HG03280 (cell line): ENCODE data around the gene B3GNT3.
A peak's percentile ranks its signal among the peaks of the same experiment; 100 is the strongest.

Source experiments
- ATAC-seq: cut with Tn5 transposase; IDR thresholded peaks from one replicate; pipeline ENCODE4 v1.9.1; 2021; ENCODE audit warnings: mild to moderate bottlenecking, moderate library complexity; ENCODE audit not compliant: unreplicated experiment

B3GNT3 gene

DNA sequence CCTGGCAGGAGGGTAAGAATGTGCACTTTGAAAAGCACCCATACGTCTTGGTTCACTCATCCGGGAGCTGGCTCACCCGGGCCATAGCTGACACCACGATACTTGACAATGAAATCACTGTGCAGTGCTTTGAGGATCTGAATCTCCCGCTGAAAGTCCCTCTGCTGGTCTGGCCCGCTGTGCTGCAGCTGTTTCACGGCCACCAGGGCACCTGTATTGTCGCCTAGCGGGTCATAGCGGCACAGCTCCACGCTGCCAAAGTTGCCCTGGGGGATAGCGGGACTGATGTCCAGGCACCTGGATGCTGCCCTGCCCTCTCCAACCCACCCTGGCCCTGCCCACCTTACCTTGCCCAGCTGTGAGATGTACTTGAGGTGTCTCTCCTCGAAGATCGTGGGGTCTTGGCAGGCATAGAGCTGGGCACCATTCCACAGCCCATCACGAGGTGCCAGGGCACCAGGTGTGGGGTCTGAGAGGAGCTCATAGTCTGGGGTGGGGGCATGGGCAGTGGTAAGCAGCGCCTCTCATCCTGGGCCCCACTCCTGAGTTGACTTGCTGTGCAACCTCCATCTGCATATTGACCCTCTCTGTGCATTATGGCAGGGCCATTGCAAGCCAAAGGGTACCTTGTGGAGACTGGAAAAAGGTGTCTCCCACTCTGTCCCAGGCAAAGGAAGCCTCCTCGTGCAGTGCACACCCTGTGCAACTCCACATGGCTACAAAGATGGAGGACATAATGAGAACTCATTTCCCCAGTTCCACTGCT is 37.7 kb downstream of the B3GNT3 start:
- no peak for ATAC-seq

DNA sequence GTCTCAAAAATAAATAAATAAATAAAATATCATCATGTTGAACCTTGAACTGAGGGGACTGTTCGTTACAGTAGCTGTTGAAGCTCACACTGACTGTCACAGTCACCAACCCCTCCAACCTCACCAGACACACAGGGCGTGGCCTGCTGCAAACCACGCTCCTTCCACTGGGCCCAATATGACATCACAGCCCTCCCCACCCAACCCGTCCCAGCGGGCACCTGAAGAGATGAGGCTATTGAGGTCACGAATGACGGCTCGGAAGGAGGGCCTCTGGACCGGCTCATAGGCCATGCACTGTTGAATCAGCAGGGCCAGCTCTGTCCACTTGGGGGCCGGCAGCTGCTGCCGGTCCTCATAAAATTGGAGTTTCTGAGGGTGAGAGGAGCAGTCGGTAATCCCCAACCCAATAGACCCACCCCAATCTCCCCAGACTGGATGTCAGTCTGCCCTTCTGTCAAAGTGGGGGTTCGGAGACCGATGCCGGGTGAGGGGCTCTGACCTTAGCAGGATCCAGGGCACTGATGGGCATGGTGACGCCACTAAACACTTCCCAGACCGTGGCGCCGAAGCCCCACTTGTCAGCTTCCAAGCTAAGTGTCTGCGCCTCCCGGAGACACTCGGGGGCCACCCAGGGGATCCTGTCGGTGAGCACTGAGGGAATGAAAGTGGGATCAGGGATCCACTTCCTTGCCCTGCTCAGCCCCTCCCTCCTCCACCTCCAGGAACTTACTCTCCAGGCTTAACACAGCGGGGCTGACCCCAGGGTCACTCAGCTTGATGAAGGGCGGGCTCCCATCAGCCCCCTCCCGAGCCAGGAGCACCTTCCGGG is 39.6 kb downstream of the B3GNT3 start:
- ATAC-seq, result no peak

DNA sequence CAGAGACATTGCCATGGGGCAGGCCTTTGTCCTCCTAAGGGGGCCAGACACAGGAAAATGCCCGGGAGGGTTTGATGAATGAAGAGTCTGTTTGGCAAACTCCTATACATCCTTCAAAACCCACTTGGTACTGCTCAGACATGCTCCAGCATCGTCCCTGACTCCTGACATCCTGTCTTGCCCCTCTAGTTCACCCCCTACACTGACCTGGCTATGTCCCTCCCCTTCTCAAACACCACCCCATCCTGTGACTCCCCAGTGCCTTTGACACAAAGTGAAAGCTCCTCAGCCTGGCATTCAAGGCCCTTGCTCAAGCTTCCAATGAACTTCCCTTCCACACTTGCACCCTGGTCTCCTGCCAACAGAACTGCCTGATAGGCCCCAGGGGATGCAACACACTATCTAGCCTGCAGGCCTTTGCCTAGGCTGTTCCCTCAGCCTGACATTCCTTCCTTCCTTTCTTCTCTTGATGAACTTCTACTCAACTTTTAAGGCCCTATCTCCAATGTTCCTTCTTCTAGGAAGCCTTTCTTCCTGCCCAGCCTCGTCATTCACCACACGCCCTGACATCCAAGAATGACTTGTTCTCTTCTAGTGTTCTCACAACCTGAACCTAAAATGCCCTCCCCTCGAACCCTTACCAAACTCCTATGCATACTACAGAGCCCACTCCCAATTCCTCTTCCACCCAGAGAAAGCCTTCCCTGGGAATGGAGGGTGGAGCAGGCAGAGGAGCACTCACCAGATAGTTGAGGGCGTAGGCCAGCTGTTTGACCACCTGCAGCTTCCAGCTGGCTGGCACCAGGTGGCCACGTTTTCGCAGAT is 40.5 kb downstream of the B3GNT3 start:
- ATAC-seq, result no peak

GRCh38 chr19:17836530-17836929 is 41.6 kb downstream of the B3GNT3 start:
- ATAC-seq, result no peak

DNA sequence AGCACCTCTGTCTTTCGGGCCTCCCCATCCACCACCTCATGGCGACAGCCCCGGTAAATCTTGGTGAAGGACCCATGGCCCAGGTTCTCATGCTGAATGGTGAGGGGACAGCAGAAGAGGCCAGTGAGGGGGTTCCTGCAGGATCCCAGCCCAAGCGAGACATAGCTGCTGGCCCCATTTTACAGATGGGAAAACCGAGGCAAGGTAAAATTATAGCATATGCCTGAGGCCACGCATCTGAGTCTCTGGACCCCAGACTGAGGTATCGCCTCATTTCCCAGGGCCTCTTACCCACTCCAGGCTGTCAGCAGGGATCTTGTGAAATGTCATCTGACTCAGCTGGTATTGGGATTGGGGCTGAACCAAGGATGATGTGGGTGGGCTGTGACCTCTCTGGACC is 43.0 kb downstream of the B3GNT3 start:
- no peak for ATAC-seq

GRCh38 chr19:17840019-17840418 is 45.1 kb downstream of the B3GNT3 start:
- ATAC-seq, result no peak

- no peak for ATAC-seq
Observed at GRCh38 chr19:17841371-17841809, 46.5 kb downstream of the B3GNT3 start.

DNA sequence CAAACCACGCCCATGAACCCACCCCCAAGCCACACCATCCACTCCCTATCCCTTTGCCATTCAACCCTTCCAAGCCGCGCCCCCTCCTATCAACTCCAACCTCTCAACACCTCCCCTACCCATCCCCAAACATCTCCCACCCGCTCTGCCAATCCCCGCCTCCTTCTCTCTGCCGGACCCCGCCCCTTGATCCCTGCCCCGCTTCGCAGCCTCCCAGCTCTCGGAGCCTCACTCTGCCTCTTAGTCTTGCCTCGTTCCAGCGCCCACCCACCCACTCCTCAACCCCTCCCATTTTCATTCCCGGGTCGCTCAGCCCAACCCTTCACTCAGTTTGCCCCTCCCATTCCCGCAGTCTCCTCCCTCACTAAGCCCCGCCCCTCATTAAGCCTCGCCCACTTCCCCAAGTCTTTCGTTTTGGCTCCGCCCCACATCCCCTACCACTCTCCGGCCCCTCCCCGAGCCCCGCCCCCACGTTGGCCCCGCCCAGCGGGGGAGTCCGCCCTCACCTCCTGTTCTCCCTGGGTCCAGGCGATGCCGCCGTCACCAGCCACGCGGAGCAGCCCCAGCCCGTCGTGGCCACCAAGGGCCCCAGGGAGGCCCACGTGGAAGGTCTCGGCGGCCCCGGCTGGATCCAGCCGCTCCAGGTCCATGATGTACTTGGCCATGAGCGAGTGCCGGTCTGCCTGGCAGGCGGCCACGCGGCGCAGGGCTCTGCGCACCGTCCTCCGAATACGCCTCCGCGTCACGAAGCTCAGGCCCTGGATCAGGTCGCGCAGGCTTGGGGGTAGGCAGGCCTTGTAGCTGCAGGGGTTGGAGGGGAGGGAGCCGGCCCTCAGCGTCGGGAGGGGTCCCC is 47.1 kb downstream of the B3GNT3 start:
- ATAC-seq, result no peak

DNA sequence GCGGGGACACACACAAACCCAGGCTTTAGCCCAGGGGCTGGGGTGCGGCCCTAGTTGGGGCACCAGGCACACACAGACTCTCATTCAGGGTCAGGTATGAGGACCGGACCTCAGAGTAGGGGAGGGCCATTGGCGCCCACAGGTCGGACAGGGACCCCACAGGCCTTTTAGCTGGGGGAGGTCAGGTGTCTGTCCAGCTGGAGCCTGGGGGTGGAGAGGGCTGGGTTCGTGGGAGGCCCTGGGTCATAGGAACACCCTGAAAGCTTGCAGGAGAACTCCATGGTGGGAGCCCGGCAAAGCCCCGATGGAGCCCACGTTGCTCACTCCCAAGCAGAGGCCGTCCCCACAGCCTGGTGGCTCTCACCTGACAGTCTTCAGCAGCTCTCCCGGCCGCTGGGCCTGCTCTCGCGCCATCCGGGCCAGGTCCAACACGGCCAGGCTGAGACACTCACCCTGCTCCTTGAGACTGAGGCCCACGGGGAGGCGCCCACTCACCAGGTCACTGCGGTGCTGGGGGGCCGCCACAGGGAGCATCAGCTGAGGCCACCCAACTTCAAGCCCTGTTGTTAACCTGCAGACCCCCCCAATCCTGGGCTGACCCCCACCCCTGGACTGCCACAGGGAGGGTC is 47.8 kb downstream of the B3GNT3 start:
- ATAC-seq, result no peak

DNA sequence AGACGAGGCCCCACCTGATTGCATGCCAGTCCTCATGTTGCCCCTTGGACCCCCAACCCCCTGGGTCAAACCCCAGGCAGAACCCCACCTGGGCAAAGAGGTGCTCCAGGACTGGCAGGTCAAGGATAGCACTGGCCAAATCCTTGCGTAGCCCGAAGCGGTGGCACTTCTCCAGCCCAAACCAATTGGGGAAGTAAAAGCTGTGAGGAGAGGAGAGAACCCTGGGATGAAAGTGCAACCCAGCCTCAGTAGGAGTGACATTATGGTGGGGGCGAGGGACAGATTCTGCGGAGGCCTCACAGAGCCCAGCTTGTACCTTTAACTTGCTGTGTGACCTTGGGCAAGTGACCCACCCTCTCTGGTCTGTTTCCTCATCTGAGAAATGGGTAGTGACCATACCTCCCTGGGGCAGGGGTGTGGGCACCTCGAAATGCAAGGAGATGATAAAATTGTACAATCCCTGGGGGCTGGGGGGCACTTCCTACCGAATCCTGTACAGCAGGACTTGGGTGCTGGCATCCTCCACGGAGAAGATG is 48.4 kb downstream of the B3GNT3 start:
- ATAC-seq, result no peak

DNA sequence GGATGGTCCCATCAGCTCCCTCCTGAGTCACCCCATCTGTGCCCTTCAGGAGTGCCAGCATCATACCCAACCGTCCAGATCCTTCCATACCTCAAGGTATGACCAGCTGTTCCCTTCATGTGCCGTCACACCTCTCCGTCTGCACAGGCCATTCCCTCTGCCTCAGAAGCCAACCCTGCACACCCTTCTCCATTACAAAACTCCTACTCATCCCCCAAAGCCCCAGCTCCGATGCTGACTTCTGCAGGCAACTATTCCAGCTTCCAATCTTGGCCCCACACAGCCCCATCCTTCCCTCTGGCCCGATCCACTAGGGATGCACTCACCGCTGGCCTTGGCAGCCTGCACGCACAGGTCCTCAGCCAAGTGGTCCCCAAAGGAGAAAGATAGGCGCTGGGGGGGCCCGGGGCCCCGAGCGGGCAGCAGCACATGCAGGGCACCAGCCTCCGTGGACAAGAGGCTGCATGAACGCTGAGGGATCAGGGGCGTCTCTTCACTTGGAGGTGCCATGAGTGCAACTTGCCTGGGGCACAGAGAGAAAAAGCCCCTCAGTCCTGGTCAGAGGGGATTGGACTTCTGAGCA is 49.1 kb downstream of the B3GNT3 start:
- ATAC-seq, result no peak

DNA sequence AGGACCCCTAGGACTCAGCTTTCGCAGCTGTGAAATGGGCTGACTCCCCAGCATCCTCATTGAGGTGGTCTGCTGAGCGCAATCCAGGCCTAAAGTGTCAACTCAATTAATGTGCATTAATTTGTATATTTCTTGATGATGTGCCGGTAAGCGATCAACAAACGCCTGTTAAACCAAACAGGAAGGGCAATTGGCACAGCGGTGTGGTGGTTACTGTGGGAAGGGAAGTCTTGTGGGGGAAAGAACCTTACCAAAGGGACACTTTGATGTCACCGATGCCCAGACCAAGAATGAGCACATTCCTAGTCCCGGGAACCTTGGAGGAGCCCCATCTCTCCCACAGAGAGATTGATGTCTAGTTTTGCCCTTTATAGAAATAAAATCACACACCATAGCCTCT is 51.2 kb downstream of the B3GNT3 start:
- no peak for ATAC-seq

GRCh38 chr19:17847538-17848366 is 52.8 kb downstream of the B3GNT3 start, which contains the start of gene JAK3:
JAK3 (minus strand) TSS chr19:17847982; CDS start chr19:17844417, 3,565 bp downstream.
- peak; percentile 61 for ATAC-seq

GRCh38 chr19:17848595-17849292 is 53.8 kb downstream of the B3GNT3 start:
- no peak for ATAC-seq

DNA sequence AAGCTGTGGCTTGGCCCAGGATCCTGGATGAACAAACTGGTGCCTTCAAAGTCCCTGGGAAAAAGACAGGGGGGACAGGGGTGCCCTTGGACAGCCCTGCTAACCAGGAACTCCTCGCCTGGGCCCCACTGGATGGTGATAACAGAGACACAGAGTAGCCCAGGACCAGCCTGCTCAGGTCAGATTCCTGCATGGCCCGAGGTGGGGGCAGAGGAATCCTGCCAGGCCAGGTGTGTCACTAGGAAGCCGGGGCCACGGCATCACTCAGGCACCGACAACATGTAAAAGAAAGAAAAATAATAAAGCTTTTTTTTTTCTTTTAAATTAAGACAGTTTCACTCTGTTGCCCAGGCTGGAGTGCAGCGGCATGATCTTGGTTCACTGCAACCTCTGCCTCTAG is 59.1 kb downstream of the B3GNT3 start:
- no peak for ATAC-seq

DNA sequence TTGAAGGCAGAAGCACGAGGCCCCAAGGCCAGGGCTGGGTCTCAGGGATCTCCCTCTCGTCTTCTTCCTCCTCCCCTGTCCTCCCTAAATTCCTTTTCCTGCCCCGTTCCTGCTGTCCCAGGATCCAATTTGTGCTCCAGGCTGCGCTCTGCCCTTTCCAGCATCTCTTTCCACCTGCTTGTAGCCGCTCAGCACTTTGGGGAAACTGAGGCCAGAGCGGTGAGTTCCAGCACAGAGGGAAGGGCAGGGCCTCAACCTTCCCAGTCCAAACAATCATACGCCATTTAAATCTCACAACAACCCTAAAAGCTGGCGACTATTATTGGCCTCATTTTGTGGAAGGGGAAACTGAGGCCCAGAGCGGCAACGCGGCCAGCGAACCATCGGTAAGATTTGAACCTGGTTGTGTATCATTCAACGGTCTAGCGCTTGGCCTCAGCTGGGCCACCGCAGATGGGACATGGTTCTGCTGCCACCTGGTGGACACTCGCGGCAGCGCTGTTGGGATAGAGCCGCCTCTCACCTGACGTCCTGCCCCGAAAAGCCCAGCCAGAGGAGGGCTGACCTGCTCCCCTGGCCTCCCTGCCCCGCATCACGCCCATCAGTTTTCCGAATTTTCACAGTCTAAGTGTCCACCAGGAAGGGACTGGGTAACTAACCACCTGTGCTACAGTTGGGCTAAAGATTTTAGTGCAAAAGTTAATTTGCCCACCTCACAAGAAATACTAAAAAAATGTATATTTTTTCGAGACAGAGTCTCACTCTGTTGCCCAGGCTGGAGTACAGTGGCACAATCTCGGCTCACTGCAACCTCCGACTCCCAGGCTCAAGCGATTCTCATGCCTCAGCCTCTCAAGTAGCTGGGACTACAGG is 60.6 kb downstream of the B3GNT3 start:
- no peak for ATAC-seq
